ENCODE data around the gene CAMKK1. TPM values are rescaled to one million over a fixed set of nuclear protein-coding genes. Genes with fewer than 3 reads are reported as not detected.
A peak's percentile ranks its signal among the peaks of the same experiment; 100 is the strongest.
"Not testable (repeated sequence)": the region's sequence is repeated elsewhere in the genome, so short reads cannot be mapped to it uniquely, and the experiment has no call there.

CAMKK1 gene
- total RNA-seq, 2 donors from 2014 or later = 1.8 to 4.7 TPM

DNA sequence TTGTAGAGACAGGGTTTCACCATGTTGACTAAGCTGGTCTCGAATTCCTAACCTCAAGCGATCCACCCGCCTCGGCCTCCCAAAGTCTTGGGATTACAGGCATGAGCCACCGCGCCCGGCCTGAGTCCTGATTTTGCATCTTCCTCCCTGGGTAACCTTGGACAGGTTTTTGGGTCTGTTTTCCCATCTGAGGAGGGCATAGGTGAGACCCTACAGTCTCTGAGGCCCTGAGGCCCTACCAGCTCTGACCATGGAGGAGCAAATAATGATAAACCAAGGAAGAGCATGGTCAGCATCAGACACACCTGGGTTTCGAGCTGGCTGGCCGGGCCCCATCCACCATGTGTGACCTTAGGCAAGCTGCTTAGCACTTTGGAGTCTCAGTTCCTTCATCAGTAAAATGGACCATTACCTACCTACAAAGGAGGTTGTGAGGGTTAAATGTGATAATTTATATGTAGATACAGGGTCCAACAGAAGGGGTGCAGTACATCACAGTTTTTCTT is 45.6 kb downstream of the CAMKK1 start:
- Histone ChIP-seq H3K4me3 (no peak overlapping the region), H3K36me3 (peaks cover 2% of the 10 kb centered on the region), H3K27ac (no peak overlapping the region), H3K27me3 (replicated peaks; ENCODE audit: insufficient read depth) (no peaks in the 10 kb centered on the region), H3K4me1 (ENCODE audit: control insufficient read depth in 1 of 2, low read depth in 2 of 2) (peaks cover 9 to 19% of the 10 kb centered on the region in 2 donors), H3K9me3 (no peaks in the 10 kb centered on the region)
- DNase-seq (ENCODE audit: low spot score) = no peak
- TF ChIP-seq, protein P1, sequence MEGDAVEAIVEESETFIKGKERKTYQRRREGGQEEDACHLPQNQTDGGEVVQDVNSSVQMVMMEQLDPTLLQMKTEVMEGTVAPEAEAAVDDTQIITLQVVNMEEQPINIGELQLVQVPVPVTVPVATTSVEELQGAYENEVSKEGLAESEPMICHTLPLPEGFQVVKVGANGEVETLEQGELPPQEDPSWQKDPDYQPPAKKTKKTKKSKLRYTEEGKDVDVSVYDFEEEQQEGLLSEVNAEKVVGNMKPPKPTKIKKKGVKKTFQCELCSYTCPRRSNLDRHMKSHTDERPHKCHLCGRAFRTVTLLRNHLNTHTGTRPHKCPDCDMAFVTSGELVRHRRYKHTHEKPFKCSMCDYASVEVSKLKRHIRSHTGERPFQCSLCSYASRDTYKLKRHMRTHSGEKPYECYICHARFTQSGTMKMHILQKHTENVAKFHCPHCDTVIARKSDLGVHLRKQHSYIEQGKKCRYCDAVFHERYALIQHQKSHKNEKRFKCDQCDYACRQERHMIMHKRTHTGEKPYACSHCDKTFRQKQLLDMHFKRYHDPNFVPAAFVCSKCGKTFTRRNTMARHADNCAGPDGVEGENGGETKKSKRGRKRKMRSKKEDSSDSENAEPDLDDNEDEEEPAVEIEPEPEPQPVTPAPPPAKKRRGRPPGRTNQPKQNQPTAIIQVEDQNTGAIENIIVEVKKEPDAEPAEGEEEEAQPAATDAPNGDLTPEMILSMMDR (IDR thresholded peaks at IDR 0.05) = no peak
- ATAC-seq (ENCODE audit: insufficient number of reproducible peaks, low FRiP score, low read depth) = no peak

DNA sequence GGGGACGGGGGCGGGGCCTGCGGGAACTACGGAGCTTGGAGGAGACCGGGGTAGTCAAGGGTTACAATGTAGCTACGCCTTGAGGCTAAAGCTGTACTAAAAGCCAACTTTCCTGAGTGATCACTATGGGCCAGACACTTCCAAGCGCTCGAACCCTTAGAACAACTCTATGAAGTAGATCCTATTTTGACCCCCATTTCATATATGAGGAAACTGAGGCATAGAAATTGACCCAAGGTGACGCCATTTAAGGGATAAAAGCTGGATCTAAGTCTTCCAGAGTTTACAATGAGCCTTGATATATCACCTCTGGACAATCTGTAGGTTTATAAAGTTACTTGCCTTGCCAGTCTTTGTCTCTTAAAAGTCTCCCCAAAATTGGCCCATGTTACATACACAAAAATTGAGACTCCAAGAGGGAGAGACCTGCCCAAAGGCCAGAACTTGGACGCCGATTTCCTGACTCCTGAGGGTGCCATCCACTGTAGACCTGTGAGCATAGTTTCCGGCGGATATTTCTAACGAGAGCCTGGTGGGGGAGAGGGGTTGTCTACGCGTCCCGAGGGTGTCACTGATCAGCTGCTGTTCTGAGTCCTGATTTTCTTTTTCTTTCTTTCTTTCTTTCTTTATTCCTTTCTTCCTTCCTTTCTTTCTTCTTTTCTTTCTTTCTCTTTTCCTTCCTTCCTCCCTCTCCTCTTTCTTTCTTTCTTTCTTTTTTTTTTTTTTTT is 46.3 kb downstream of the CAMKK1 start:
- H3K36me3 ChIP-seq = peaks cover 2% of the 10 kb centered on the region
- H3K27ac ChIP-seq = peak overlapping the region in 1 of 2 donors; percentile 93
- peaks cover 9 to 19% of the 10 kb centered on the region in 2 donors for H3K4me1 ChIP-seq (ENCODE audit: control insufficient read depth in 1 of 2, low read depth in 2 of 2)
- peak overlapping the region; percentile 100 for H3K4me3 ChIP-seq
- no peaks in the 10 kb centered on the region for H3K9me3 ChIP-seq
- no peaks in the 10 kb centered on the region for H3K27me3 ChIP-seq (replicated peaks; ENCODE audit: insufficient read depth)
- TF ChIP-seq, protein P1 (IDR thresholded peaks at IDR 0.05) = no peak
- ATAC-seq (ENCODE audit: insufficient number of reproducible peaks, low FRiP score, low read depth) (peak; percentile 83), DNase-seq (ENCODE audit: low spot score) (no peak)

DNA sequence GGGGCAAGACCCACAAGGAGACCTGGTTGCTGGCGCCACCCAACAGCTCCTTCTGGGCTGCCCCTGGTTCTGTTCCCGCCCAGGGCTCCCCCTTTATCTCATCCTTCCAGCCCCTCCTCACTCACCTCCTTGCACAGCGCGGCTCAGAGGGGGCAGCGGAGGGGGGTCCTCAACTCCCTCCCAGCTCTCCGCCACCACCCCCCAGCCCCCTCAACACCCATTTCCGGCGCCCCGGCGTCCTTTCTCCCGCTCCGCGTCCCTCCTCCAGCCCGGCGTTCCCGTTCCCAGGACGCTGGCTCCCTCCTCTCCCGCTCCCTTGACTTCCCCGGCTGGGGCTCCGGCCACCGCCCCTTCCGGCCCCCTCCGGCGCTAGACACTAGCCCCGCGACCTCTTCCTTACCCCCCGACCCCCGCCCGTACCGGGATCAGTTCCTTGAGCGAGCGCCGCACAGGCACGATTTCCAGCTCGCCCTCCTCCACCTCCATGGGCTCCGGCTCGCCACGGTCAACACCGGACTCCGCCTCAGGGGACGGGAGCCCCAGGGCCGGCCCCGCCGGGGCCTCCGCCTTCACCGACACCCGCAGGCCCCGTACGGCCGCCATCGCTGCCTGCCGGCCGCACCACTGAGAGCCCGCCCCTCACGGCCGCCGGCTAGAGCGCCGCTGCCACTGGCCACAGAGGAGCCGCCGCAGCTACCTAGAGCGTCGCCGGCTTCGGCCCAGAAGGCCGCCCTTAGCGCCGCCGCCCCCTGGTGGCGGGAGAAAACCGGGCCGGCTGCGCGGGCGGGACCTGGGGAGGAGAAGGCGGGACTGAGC is 47.0 kb downstream of the CAMKK1 start, which contains the start of gene NCBP3:
NCBP3 (minus strand) TSS at position 626 of the 816 bp plus-strand sequence; CDS start at position 603, 23 bp downstream.
- H3K4me3 ChIP-seq = peak within 1 kb of the TSS; percentile 100
- ATAC-seq (ENCODE audit: insufficient number of reproducible peaks, low FRiP score, low read depth) (peak; percentile 86), DNase-seq (ENCODE audit: low spot score) (peak; percentile 49)
- H3K27ac ChIP-seq = peak within 1 kb of the TSS; percentile 86 to 93
- H3K9me3 ChIP-seq = no peaks in the 10 kb centered on the region
- H3K27me3 ChIP-seq (replicated peaks; ENCODE audit: insufficient read depth) = no peaks in the 10 kb centered on the region
- TF ChIP-seq, protein P1 (IDR thresholded peaks at IDR 0.05) = peak; percentile 96
- H3K36me3 ChIP-seq = peaks cover 8% of the 10 kb centered on the region
- H3K4me1 ChIP-seq (ENCODE audit: control insufficient read depth in 1 of 2, low read depth in 2 of 2) = peaks cover 9 to 19% of the 10 kb centered on the region in 2 donors

DNA sequence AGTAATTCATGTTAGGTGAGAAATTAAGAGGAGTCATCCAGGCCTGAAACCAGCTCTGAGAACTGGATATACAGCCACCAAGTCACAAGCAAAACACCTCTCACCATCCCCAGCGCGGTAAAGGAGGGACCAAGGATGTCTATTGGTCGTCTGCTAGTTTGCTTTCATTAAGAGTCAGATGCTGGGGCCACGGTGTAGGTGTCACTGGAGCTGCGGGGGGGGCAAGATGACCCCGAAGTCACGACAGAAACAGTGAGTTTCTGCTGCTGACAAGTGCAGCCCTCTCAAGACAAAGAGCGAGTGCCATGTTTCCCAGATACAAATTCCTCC is 47.6 kb downstream of the CAMKK1 start:
- DNase-seq (ENCODE audit: low spot score) (no peak), ATAC-seq (ENCODE audit: insufficient number of reproducible peaks, low FRiP score, low read depth) (no peak)
- Histone ChIP-seq H3K9me3 (no peaks in the 10 kb centered on the region), H3K36me3 (peaks cover 13% of the 10 kb centered on the region), H3K27me3 (replicated peaks; ENCODE audit: insufficient read depth) (no peaks in the 10 kb centered on the region), H3K4me1 (ENCODE audit: control insufficient read depth in 1 of 2, low read depth in 2 of 2) (peaks cover 9 to 19% of the 10 kb centered on the region in 2 donors), H3K4me3 (peak overlapping the region; percentile 100), H3K27ac (peak overlapping the region; percentile 86 to 93)
- TF ChIP-seq, protein P1 (IDR thresholded peaks at IDR 0.05) = no peak

DNA sequence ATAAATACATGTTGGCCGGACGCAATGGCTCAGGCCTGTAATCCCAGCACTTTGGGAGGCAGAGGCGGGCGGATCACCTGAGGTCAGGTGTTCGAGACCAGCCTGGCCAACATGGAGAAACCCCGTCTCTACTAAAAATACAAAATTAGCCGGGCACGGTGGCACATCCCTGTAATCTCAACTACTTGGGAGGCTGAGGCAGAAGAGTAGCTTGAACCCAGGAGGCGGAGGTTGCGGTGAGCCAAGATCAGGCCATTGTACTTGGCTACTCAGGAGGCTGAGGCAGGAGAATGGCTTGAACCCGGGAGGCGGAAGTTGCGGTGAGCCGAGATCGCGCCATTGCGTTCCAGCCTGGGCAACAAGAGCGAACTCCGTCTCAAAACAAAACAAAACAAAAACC is 48.3 kb downstream of the CAMKK1 start:
- not testable (repeated sequence) for ATAC-seq (ENCODE audit: insufficient number of reproducible peaks, low FRiP score, low read depth); DNase-seq (ENCODE audit: low spot score); H3K9me3 ChIP-seq; H3K27me3 ChIP-seq (replicated peaks; ENCODE audit: insufficient read depth); H3K27ac ChIP-seq
- H3K4me3 ChIP-seq = peak overlapping the region; percentile 100
- peaks cover 9 to 19% of the 10 kb centered on the region in 2 donors for H3K4me1 ChIP-seq (ENCODE audit: control insufficient read depth in 1 of 2, low read depth in 2 of 2)
- H3K36me3 ChIP-seq = peaks cover 17% of the 10 kb centered on the region

All from thoracic aorta (tissue), 2 donors.